CD4-positive, alpha-beta T cell treated with Interleukin-15 for 4 hours (primary cell): ENCODE results near the gene SUFU.
A peak's percentile ranks its signal among the peaks of the same experiment; 100 is the strongest.
"Not testable (repeated sequence)": the region's sequence is repeated elsewhere in the genome, so short reads cannot be mapped to it uniquely, and the experiment has no call there.

Experiments used
- DNase-seq: peaks from one replicate; pipeline ENCODE4 v3.0.0-alpha.2; 2020; ENCODE audit warnings: low spot score

The SUFU gene

DNA sequence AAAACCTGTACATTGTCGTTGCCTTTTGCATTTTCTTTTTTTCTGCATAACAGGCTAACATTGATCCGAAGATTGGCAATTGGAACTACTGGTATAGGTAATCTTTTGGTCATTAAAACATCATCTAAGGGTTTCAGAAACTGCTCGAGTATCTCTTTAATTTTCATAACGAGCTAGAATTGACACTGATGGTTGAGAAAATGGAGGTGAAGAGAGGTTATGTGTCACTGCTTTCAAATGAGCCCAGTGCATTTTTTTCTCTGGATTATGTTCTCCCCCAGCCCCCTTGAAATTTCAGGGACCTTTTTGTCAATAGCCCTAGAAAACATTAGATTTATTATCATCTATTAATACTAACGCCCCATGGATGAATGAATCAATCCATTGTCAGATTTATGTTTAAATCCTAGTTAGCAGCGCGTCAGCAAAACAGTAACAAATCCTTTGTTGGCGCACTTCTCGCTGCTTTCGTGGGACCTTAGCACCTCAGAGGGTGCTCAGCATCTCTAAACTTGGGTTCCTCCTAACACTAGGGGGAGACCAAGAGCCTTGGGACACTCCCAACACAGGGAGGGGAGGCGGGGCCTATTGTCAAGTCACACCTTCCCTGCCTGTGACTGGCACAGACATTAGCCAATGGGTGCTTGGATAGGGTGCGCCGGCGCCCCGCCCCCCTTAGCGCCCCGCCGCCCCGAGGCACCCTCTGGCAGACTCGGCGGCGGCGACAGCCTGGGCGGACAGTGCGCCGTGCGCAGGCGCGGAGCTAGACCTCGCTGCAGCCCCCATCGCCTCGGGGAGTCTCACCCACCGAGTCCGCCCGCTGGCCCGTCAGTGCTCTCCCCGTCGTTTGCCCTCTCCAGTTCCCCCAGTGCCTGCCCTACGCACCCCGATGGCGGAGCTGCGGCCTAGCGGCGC, at the start of gene SUFU:
TSS of gene SUFU (plus strand) at position 709 of the 915 bp plus-strand sequence. CDS start at position 890, 181 bp downstream.
- peak; percentile 100 for DNase-seq

DNA sequence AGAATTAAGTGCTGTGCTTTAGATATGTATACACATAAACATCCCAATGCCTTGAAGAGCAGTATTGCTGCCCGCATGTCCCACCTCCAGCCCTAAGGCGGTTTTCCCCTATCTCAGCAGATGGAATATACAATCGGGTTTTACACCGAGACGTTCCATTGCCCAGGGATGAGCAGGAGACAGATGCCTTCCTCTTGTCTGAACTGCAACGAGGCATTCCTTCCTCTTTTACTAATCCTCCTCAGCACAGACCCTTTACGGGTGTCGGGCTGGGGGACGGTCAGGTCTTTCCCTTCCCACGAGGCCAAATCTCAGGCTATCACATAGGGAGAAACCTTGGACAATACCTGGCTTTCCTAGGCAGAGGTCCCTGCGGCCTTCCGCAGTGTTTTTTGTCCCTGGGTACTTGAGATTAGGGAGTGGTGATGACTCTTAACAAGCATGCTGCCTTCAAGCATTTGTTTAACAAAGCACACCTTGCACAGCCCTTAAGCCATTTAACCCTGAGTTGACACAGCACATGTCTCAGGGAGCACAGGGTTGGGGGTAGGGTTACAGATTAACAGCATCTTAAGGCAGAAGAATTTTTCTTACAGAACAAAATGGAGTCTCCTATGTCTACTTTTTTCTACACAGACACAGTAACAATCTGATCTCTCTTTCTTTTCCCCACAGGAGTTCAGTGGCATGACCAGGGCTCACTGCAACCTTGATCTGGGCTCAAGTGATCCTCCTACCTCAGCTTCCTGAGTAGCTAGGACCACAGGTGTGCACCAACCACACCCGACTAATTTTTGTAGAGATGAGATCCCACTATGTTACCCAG, 48.9 kb upstream of the SUFU start:
- not testable (repeated sequence) for DNase-seq

DNA sequence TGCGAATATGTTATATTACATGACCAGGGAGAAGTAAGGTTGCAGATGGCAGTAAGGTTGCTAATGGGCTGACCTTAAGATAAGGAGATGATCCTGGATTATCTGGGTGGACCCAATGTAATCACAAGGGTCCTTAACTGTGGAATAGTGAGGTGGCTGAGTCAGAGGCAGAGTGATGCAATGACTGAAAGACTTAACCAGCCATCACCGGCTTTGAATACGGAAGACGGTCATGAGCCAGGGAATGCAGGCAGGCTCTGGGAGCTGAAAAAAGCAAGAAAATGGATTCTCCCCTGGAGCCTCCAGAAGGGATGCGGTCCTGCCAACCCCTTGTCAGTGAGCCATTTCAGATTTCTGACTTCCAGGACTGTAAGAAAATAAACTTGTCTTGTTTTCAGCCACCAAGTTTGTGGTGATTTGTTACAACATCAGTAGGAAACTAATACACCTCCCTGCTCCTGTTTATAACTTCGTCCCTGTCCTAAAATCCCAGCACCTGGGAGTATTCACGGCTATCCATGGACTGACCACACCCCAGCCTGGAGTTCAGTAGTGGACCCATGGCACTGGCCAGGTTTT, 47.8 kb upstream of the SUFU start:
- no peak for DNase-seq

DNA sequence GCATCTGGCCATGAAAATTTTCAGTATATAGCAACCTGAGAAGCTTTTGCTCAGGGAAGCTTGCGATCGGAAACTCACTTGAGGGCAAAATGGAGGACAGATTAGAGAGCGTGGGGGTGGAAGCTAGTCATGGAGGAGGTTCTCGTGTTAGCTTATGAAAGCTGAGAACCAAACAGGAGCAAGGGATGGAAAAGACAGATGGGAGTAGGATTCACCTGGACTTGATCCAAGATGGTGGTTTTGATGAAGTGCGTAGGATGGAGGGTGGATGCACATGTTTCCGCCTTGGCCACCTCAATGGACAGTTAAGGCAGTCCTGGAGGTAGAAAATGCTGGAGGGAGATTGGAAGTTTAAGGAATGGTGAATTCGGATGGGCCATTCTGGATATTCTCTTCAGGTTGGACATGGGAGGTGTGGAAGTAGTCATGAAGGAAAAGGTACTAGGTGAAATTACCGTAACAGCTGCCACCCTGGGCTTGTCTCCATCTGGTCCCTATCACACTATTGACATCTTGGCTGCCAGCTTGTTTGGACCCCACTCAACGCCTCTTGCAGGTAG, 46.1 kb upstream of the SUFU start:
- no peak for DNase-seq

DNA sequence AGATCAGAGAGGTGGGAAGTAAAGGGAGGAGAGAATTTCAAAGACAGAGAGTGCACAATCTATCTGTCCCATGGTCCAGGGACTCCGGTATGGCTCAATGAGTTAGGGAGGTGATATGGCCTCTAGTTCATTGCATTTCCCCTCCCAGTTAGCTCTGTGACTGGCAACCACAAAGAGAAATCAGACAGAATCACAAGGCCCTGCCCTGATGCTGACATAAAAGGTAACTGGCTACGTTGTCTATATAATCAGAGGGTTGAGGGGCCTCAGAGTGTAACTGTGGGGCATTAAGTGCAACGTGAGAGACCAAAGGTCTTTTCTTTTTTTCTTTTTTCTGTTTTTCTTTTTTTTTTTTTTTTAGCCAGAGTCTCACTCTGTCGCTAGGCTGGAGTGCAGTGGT, 45.1 kb upstream of the SUFU start:
- DNase-seq = no peak

DNA sequence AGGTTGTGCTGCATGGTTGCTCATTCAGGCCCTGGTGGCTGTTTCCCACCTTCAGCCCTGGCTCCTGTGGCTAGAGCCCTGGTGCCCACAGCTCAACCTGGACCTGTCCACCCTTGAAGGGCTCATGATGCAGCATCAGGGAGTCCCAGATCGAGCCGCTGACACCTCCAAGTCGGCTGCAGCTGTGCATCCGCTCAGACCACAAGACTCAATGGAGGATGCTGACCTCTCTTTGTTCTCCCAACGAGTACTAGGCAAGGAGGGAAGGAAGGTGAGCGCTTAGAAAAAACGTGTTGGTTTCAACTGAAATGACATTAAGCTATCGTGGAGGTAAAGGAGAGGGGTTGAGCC, 43.0 kb upstream of the SUFU start:
- no peak for DNase-seq

DNA sequence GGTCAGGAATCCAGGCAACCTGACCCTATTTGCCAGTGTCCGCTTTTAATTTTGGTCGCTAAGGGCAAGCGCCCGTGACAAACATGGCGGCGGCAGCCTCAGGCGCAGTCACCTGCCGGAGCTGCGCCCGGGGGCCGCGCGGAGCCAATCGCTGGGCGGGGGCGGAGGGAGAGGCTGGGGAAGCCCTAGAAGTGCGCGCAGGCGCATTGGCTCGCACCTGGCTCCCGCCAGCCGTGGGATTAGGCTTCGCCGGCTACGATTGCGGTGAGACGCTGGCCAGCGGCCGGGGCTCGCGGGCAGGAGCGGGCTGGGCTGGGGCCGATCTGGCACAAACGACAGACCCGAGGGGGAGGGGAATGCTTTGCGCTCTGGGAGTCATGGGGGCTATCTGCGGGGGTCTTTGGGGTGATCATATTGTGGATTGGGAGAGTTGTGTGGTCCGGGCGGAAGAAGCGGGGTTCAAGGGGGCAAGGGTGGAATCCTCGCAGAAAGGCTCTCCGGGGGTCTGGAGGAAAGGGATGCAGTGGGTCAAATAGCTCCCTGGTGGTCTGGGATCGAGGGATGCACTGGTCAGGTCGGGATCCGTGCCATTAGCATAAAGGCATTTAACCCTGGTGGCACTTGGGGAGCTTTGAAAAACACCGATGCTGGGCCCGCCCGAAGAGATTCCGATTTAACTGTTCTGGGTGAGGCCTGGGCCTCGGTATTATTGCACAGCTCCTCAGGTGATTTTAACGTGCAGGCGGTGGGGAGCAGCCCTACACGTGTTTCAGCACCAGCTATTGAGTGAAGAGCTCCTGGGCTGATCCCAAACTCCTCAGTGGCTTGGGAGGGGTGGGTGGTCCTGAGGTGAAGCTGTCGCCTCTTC, 42.4 kb upstream of the SUFU start:
- DNase-seq = peak; percentile 92

DNA sequence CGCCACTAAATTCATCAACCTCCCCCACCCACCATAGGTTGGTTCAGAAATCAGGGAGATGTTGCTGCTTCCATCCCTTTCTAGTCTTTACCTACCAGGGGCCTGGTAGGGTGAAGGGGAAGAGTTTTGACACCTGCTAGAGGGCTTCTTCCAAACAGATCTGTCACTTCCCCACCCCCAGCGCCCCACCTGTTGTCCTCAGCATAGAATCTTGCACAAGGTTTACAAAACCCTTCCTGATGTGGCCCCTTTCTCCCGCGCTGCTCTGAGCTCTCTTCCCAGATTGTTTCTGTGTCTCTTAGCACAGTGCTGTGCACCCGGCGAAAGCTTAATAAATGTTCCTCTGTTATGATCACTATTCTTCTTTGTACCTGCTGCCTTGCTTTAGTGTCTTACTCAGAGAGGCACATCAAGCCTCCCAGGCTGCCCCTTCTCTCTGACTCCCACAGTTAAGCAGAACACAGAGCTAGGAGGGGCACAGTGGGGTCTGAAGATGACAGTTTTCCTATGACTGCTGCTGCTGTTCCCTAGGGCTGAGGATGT, 41.2 kb upstream of the SUFU start:
- DNase-seq = no peak

DNA sequence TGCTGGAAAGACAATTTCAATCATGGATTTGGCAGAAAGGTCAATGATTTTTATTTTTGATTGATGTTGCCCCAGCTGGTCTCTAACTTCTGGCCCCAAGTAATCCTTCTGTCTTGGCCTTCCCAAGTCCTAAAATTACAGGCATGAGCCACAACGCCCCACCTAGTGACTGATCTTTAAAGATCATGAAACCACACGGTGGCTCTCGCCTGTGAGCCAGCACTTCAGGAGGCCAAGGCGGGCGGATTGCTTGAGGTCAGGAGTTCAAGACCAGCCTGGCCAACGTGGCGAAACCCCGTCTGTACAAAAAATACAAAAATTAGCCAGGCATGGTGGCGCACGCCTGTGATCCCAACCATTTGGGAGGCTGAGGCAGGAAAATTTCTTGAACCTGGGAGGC, 39.8 kb upstream of the SUFU start:
- DNase-seq = no peak

DNA sequence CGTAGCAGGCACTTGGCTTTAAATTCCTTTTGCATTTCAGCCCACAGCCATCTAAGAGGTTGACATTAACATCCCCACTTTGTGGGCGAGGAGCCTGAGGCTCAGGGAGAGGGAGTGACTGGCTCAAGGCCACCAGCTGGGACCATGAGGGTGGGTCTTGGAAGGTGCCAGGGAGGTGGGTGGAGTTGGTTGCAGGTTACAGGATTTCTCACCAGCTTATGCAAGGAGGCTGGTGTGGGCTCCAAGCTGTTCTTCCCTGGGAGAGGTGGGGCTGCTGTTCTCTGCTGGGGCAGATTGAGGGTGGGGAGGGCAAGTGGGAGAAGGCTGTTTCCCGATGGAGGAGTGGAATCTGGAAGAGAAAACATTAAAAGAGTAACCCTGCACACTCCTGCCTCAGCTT, 38.3 kb upstream of the SUFU start:
- no peak for DNase-seq

DNA sequence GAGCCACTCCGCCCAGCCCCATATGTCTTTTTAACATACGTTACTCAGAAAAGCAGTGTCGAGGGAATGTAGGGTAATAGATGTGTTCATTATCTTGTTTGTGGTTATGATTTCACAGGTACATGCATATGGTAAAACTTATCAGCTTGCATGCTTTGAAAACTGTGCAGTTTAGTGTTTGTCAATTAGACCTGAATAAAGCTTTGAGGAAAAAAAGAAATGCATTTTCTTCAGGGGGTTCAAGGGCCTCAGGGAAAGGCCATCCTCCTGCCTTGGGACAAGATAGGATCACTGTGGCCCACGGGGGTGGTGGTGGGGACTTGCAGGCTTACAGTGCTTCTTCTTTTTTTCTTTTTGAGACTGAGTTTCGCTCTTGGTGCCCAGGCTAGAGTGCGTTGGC, 36.5 kb upstream of the SUFU start:
- DNase-seq = no peak

DNA sequence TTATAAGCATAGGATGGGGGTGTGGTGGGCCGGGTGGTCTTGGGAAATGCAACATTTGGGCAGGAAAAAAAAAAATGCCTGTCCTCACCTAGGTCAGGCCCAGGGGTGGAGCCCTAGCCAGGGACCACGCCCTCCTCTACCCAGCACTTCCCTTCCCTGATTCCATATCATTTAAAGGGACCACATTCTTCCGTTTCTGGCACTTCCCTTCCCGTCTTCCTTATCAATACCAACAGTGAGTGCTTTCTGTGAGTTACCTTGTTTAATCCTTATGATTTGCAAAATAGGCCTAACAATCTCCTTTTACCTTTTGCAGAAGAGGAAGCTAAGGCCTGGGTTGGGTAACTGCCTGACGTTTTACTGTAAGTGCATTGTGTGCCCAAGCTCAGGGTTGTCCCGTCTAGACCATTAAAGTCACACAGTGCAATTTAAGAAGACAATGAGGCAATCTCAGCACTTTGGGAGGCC, 35.8 kb upstream of the SUFU start:
- no peak for DNase-seq

DNA sequence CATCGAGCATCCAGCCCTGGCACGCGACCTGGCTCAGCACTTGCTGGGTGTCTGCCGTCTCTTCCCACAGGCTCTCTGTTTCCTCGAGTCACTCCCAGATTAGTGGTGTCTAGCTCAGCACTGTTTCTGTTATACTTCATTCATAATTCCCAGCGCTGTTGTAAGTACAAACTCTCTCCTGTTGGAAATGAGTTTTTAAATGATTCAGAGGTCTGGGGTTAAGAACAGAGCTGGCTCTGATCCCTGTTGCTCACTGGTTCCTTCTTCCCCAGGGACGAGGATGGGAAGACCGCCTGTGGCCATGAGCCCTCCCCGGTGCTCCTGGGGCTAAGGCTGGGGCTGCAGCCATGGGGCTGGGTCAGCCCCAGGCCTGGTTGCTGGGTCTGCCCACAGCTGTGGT, 35.1 kb upstream of the SUFU start:
- DNase-seq = no peak

DNA sequence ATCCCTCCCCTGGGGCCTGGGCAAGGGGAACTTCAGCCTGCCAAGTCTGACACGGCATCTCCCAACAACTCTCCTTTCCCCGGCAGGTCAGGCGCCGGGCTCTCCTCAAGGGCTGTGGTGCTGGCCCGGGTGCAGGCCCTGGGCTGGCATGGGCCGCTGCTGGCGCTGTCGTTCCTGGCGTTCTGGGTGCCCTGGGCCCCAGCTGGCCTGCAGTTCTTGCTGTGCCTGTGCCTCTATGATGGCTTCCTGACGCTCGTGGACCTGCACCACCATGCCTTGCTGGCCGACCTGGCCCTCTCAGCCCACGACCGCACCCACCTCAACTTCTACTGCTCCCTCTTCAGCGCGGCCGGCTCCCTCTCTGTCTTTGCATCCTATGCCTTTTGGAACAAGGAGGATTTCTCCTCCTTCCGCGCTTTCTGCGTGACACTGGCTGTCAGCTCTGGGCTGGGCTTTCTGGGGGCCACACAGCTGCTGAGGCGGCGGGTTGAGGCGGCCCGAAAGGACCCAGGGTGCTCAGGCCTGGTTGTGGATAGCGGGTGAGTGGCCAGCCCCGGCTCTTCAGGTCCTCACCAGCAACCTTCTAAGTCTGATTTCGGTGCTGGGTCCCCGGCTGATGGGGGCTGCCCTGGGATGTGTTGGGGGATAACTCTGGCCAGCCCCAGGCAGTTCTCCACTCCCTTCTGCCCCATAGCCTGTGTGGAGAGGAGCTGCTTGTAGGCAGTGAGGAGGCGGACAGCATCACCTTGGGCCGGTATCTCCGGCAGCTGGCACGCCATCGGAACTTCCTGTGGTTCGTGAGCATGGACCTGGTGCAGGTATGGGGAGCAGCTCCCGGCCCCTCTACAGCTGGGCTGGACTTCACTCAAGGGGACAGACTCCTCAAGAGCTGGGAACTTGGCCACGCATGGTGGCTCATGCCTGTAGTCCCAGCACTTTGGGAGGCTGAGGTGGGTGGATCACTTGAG, 32.9 kb upstream of the SUFU start:
- no peak for DNase-seq

DNA sequence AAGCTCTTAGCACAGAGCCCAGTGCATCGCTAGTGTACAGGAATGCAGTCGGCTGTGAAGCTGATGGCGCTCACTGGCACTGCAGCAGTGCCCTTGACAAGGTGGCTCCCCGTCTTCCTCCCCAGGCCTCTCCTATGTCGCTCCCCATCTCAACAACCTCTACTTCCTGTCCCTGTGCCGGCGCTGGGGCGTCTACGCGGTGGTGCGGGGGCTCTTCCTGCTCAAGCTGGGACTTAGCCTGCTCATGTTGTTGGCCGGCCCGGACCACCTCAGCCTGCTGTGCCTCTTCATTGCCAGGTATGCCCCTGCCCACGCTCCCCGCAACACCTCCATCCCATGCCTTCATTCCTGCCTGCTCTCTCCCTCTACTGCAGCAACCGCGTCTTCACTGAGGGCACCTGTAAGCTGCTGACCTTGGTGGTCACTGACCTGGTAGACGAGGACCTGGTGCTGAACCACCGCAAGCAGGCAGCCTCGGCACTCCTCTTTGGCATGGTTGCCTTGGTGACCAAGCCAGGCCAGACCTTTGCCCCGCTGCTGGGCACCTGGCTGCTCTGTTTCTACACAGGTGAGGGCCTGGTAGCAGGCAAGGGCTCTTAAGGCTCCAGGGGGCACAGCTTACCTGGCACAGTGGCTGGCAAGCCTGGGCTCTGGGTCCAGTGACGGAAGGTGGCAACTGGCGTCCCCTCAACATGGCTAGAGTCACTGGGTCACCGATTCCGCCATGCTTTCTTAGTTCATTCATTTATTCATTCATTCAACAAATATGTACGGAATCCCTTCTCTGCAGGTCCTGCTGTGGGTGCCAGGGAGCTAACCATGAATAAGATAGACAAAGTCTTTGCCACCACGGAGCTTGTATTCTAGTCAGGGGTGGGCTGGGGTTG, 30.1 kb upstream of the SUFU start:
- peak; percentile 14 for DNase-seq

DNA sequence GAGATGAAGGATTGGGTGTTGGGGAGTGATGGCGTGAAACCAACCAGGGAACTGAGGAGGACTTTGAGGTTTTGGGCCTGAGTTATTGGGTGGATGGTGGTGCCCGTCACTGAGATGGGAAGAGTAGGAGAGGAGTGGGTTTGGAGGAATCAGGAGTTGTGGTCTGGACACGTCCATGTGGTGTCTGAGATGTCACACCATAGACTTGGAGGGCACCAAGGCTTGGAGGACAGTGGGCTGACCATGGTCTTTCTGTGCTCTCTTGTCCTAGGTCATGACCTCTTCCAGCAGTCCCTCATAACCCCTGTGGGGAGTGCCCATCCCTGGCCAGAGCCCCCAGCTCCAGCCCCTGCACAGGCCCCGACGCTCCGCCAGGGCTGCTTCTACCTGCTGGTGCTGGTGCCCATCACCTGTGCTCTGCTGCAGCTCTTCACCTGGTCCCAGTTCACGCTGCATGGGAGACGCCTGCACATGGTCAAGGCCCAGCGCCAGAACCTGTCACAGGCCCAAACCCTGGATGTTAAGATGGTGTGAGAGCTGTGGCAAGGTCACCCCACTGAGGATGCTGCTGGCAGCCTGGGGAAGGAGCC, 28.2 kb upstream of the SUFU start:
- no peak for DNase-seq

DNA sequence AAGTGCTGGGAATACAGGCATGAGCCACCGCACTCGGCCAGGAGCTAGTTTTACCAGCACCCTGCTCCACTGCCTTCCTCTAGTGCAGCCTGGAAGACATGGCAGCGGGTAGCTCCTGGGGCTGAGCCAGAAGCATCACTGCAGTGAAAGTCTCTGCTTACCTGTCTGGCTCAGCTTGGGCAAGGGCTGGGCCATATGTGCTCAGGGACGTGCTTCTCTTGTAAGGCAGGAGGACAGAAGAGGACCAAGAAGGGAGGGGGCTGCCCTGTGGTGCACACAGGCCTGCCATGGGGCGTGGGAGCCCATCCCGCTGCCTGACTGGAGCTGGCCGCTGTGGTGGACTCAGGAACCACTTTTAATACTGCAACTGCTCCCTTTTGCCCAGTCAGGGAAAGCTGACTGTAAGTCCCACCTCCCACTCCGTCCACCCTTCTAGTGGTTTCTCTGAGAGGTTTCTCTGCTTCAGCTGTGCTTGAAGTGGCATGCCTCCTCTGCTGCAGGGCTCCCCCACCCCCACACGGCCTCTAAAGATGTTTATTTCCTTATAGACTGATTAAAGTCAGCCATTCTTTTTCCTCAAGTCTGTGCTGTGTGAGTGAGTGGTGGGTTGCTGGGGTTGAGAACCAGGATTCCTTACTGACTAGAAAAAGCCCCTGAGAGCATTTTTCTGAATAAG, 27.2 kb upstream of the SUFU start:
- no peak for DNase-seq

DNA sequence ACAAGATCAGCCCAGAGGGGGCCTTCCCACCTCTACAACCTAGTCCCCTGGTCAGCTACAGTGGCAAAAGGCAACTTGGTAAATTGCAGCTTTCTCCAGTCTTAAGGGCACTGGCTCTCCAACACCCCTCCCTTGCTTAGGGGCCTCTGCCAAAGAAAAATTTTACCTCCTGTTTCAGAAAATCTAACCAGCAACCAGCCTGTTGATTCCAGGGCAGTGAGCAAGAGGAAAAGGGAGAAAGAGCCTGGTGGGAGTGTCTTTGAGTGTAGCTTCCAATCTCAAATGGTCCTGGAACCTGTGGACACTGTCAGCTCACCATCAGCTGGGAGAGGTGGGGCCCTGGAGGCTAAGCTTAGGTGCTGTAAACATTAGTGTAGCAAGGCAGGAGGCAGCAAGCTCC, 24.1 kb upstream of the SUFU start:
- no peak for DNase-seq
